Esophagus squamous epithelium (tissue), 4 donors: ENCODE data around the gene NLRP11.

Source experiments
- POLR2A ChIP-seq, 4 donors: fragments of 450-650 bp; IDR thresholded peaks; one replicate each; pipeline ENCODE4 v1.6.1; 2017; ENCODE audit warnings: antibody characterized with exemption in 4 of 4, mild to moderate bottlenecking in 4 of 4, moderate library complexity in 3 of 4
- TF ChIP-seq, protein P1 (sequence below), 6 experiments: fragments of 450-650 bp in 4 of 6; fragments of 200-600 bp in 2 of 6; sonication (generic) in 2 of 6; IDR thresholded peaks; one replicate each; pipeline ENCODE4 v1.5.1; 2016 to 2019; ENCODE audit warnings: antibody characterized with exemption in 6 of 6, mild to moderate bottlenecking in 4 of 6, moderate library complexity in 4 of 6

- TF ChIP-seq, protein P1, sequence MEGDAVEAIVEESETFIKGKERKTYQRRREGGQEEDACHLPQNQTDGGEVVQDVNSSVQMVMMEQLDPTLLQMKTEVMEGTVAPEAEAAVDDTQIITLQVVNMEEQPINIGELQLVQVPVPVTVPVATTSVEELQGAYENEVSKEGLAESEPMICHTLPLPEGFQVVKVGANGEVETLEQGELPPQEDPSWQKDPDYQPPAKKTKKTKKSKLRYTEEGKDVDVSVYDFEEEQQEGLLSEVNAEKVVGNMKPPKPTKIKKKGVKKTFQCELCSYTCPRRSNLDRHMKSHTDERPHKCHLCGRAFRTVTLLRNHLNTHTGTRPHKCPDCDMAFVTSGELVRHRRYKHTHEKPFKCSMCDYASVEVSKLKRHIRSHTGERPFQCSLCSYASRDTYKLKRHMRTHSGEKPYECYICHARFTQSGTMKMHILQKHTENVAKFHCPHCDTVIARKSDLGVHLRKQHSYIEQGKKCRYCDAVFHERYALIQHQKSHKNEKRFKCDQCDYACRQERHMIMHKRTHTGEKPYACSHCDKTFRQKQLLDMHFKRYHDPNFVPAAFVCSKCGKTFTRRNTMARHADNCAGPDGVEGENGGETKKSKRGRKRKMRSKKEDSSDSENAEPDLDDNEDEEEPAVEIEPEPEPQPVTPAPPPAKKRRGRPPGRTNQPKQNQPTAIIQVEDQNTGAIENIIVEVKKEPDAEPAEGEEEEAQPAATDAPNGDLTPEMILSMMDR (IDR thresholded peaks at IDR 0.05), result no peak
- no peak for TF ChIP-seq POLR2A (IDR thresholded peaks at IDR 0.05)
Measured at GRCh38 chr19:55858401-55858800, 26.6 kb upstream of the NLRP11 start.
